IPS DF 6.9 (cell line): ENCODE results near the gene CASP5.
"Not testable (repeated sequence)": the region's sequence is repeated elsewhere in the genome, so short reads cannot be mapped to it uniquely, and the experiment has no call there.

Experiments
- DNase-seq: peaks from one replicate; pipeline ENCODE4 v3.0.0-alpha.2; 2013; ENCODE audit warnings: low read depth, low spot score
- H3K27ac ChIP-seq: one replicate; pipeline ENCODE4 v1.5.1; 2013; ENCODE audit warnings: low read length, control low read depth
- H3K27me3 ChIP-seq: 2 replicates; pipeline ENCODE4 v1.6.1; 2013; ENCODE audit warnings: mild to moderate bottlenecking, low read length; ENCODE audit not compliant: control insufficient read depth, insufficient read depth
- H3K36me3 ChIP-seq: 2 replicates; pipeline ENCODE4 v1.6.1; 2013; ENCODE audit warnings: low read length; ENCODE audit not compliant: control insufficient read depth, insufficient read depth
- H3K4me1 ChIP-seq: 2 replicates; pipeline ENCODE4 v1.6.1; 2013; ENCODE audit warnings: low read length; ENCODE audit not compliant: control insufficient read depth, insufficient read depth
- H3K4me3 ChIP-seq: 2 replicates; pipeline ENCODE4 v1.5.1; 2013; ENCODE audit warnings: mild to moderate bottlenecking, low read length
- H3K9me3 ChIP-seq: 2 replicates; pipeline ENCODE4 v1.6.1; 2013; ENCODE audit warnings: low read length, inconsistent platforms; ENCODE audit not compliant: control insufficient read depth, insufficient read depth
- WGBS: extraction: QIAGEN DNeasy Blood & Tissue Kit; methylation state at CpG from one replicate; pipeline ENCODE4 v1.1.7; 2013; ENCODE audit warnings: mixed read lengths, missing lambda C conversion rate; ENCODE audit not compliant: insufficient read length, insufficient coverage; 5-methylcytosine and 5-hydroxymethylcytosine counted together

CASP5 gene

GRCh38 chr11:105000167-105000566 lies 22.8 kb downstream of the CASP5 start:
- H3K36me3 ChIP-seq = no peaks in the 10 kb centered on the region
- no peaks in the 10 kb centered on the region for H3K27me3 ChIP-seq
- H3K4me3 ChIP-seq = no peak overlapping the region
- no peak overlapping the region for H3K27ac ChIP-seq
- WGBS = no CpG with 5 or more reads among the region's 5 CpGs
- no peak for DNase-seq
- H3K9me3 ChIP-seq = no peaks in the 10 kb centered on the region
- no peaks in the 10 kb centered on the region for H3K4me1 ChIP-seq

- no peaks in the 10 kb centered on the region for H3K4me1 ChIP-seq
- no peak for DNase-seq
- no peaks in the 10 kb centered on the region for H3K36me3 ChIP-seq
- no peaks in the 10 kb centered on the region for H3K27me3 ChIP-seq
- no peak overlapping the region for H3K4me3 ChIP-seq
- H3K9me3 ChIP-seq = no peaks in the 10 kb centered on the region
- no peak overlapping the region for H3K27ac ChIP-seq
- no CpG with 5 or more reads among the region's 1 CpG for WGBS
Measured at GRCh38 chr11:104999721-105000120, 23.2 kb downstream of the CASP5 start.

GRCh38 chr11:104997288-104997687 lies 25.7 kb downstream of the CASP5 start:
- H3K9me3 ChIP-seq = no peaks in the 10 kb centered on the region
- H3K4me3 ChIP-seq = no peak overlapping the region
- WGBS = no CpG with 5 or more reads among the region's 6 CpGs
- DNase-seq = no peak
- H3K36me3 ChIP-seq = no peaks in the 10 kb centered on the region
- no peak overlapping the region for H3K27ac ChIP-seq
- no peaks in the 10 kb centered on the region for H3K4me1 ChIP-seq
- no peaks in the 10 kb centered on the region for H3K27me3 ChIP-seq

- Histone ChIP-seq H3K36me3 (no peaks in the 10 kb centered on the region), H3K4me1 (no peaks in the 10 kb centered on the region), H3K27ac (no peak overlapping the region), H3K27me3 (no peaks in the 10 kb centered on the region), H3K4me3 (no peak overlapping the region), H3K9me3 (no peaks in the 10 kb centered on the region)
- no peak for DNase-seq
- no CpG with 5 or more reads among the region's 2 CpGs for WGBS
Measured at GRCh38 chr11:104995001-104995408, 28.0 kb downstream of the CASP5 start.

- H3K27me3 ChIP-seq = no peaks in the 10 kb centered on the region
Measured at GRCh38 chr11:104992781-104993180, 30.2 kb downstream of the CASP5 start.

GRCh38 chr11:104991994-104992393 lies 31.0 kb downstream of the CASP5 start:
- Histone ChIP-seq H3K36me3 (no peaks in the 10 kb centered on the region), H3K27me3 (no peaks in the 10 kb centered on the region), H3K4me3 (no peak overlapping the region), H3K4me1 (no peaks in the 10 kb centered on the region), H3K9me3 (no peaks in the 10 kb centered on the region), H3K27ac (no peak overlapping the region)
- no peak for DNase-seq
- WGBS = no CpG with 5 or more reads among the region's 4 CpGs

More at GRCh38 chr11:104992781-104993180, 30.2 kb downstream of the CASP5 start:
- Histone ChIP-seq H3K4me1 (no peaks in the 10 kb centered on the region), H3K36me3 (no peaks in the 10 kb centered on the region), H3K9me3 (no peaks in the 10 kb centered on the region), H3K4me3 (no peak overlapping the region), H3K27ac (no peak overlapping the region)
- DNase-seq = no peak
- WGBS = no CpG with 5 or more reads among the region's 1 CpG

- Histone ChIP-seq H3K27me3 (no peaks in the 10 kb centered on the region), H3K4me3 (no peak overlapping the region), H3K27ac (no peak overlapping the region), H3K4me1 (no peaks in the 10 kb centered on the region), H3K36me3 (no peaks in the 10 kb centered on the region), H3K9me3 (no peaks in the 10 kb centered on the region; the same call in 1 of the 2 replicates)
- DNase-seq = no peak
- WGBS = no CpG with 5 or more reads among the region's 3 CpGs
Measured at GRCh38 chr11:104984808-104985207, 38.2 kb downstream of the CASP5 start.

- no peaks in the 10 kb centered on the region for H3K27me3 ChIP-seq
Measured at GRCh38 chr11:104979839-104980238, 43.1 kb downstream of the CASP5 start.

GRCh38 chr11:104973616-104974015 lies 49.4 kb downstream of the CASP5 start:
- Histone ChIP-seq H3K27ac (no peak overlapping the region), H3K27me3 (no peaks in the 10 kb centered on the region), H3K4me1 (peaks cover 3% of the 10 kb centered on the region), H3K36me3 (no peaks in the 10 kb centered on the region), H3K4me3 (no peak overlapping the region), H3K9me3 (no peaks in the 10 kb centered on the region)
- no CpG with 5 or more reads among the region's 2 CpGs for WGBS
- no peak for DNase-seq

More at GRCh38 chr11:104979839-104980238, 43.1 kb downstream of the CASP5 start:
- Histone ChIP-seq H3K9me3 (no peaks in the 10 kb centered on the region), H3K36me3 (no peaks in the 10 kb centered on the region), H3K4me1 (no peaks in the 10 kb centered on the region), H3K4me3 (no peak overlapping the region), H3K27ac (no peak overlapping the region)
- DNase-seq = no peak
- no CpG with 5 or more reads among the region's 1 CpG for WGBS

GRCh38 chr11:104972924-104973323 lies 50.0 kb downstream of the CASP5 start:
- not testable (repeated sequence) for H3K4me3 ChIP-seq, H3K4me1 ChIP-seq, H3K27ac ChIP-seq, H3K36me3 ChIP-seq, H3K9me3 ChIP-seq, H3K27me3 ChIP-seq, DNase-seq
- WGBS = no CpG with 5 or more reads among the region's 8 CpGs

GRCh38 chr11:104970756-104971155 lies 52.2 kb downstream of the CASP5 start:
- DNase-seq = no peak
- Histone ChIP-seq H3K9me3 (no peaks in the 10 kb centered on the region), H3K27ac (no peak overlapping the region), H3K27me3 (no peaks in the 10 kb centered on the region), H3K4me1 (peaks cover 3% of the 10 kb centered on the region), H3K36me3 (no peaks in the 10 kb centered on the region), H3K4me3 (no peak overlapping the region)
